Calu3 (cell line): ENCODE data around the gene HNRNPA2B1. TPM values are rescaled to one million over a fixed set of nuclear protein-coding genes. Genes with fewer than 3 reads are reported as not detected.

Experiments
- BruUV-seq: library from RNA; stranded (reverse); fragments of 400-500 nt; replicated peaks from 2 replicates; lab custom pipeline; 2021; lab: Mats Ljungman, UMichigan
- CTCF ChIA-PET: fragments of 300-600 bp; sonication (Branson Sonifier 250); formaldehyde crosslinking; loops from one replicate; lab custom pipeline; 2022; ENCODE audit warnings: antibody characterized with exemption; lab: Charles Lee
- DNase-seq: peaks from one replicate; pipeline ENCODE4 v3.0.0; 2022
- H3K27ac Mint-ChIP-seq: one replicate; pipeline ENCODE4 v1.8.0; 2022; ENCODE audit warnings: mixed read lengths; ENCODE audit not compliant: unreplicated experiment
- H3K27me3 Mint-ChIP-seq: one replicate; pipeline ENCODE4 v1.8.0; 2022; ENCODE audit warnings: mixed read lengths; ENCODE audit not compliant: unreplicated experiment
- H3K36me3 Mint-ChIP-seq: one replicate; pipeline ENCODE4 v1.8.0; 2022; ENCODE audit warnings: mild to moderate bottlenecking, moderate library complexity, mixed read lengths; ENCODE audit not compliant: insufficient read depth, unreplicated experiment
- H3K4me1 Mint-ChIP-seq: one replicate; pipeline ENCODE4 v1.8.0; 2022; ENCODE audit warnings: mild to moderate bottlenecking, low read depth, mixed read lengths; ENCODE audit not compliant: unreplicated experiment
- H3K4me3 Mint-ChIP-seq: one replicate; pipeline ENCODE4 v1.8.0; 2022; ENCODE audit warnings: mild to moderate bottlenecking, low read depth, moderate library complexity, mixed read lengths; ENCODE audit not compliant: unreplicated experiment
- H3K9me3 Mint-ChIP-seq: one replicate; pipeline ENCODE4 v1.8.0; 2022; ENCODE audit warnings: low read depth, mixed read lengths; ENCODE audit not compliant: unreplicated experiment
- intact Hi-C: fragments of 100-400 bp; cut with micrococcal nuclease; formaldehyde crosslinking; loops from one replicate; pipeline ENCODE4 v1.10.0; 2022; ENCODE audit not compliant: unreplicated experiment
- total RNA-seq: library from RNA; stranded (reverse); gene quantifications from 2 replicates; pipeline ENCODE4 v1.2.3, GENCODE V29; 2022
- TF ChIP-seq, protein P1 (sequence below): fragments of 200-600 bp; IDR thresholded peaks from one replicate; pipeline ENCODE4 v1.8.0; 2022; ENCODE audit warnings: antibody characterized with exemption; ENCODE audit not compliant: unreplicated experiment

Gene HNRNPA2B1
- total RNA-seq, 1 experiment from 2014 or later: 924 TPM

GRCh38 chr7:26172048-26172447 lies 28.5 kb downstream of the HNRNPA2B1 start:
- Mint-ChIP-seq H3K27ac (no peak overlapping the region), H3K9me3 (no peaks in the 10 kb centered on the region), H3K4me3 (no peak overlapping the region), H3K36me3 (peaks cover 57% of the 10 kb centered on the region), H3K4me1 (peaks cover 46% of the 10 kb centered on the region), H3K27me3 (no peaks in the 10 kb centered on the region)
- CTCF ChIA-PET: no interaction called here
- BruUV-seq: no TSS peak
- intact Hi-C loops: no loop called here
- no peak for DNase-seq
- TF ChIP-seq, protein P1, sequence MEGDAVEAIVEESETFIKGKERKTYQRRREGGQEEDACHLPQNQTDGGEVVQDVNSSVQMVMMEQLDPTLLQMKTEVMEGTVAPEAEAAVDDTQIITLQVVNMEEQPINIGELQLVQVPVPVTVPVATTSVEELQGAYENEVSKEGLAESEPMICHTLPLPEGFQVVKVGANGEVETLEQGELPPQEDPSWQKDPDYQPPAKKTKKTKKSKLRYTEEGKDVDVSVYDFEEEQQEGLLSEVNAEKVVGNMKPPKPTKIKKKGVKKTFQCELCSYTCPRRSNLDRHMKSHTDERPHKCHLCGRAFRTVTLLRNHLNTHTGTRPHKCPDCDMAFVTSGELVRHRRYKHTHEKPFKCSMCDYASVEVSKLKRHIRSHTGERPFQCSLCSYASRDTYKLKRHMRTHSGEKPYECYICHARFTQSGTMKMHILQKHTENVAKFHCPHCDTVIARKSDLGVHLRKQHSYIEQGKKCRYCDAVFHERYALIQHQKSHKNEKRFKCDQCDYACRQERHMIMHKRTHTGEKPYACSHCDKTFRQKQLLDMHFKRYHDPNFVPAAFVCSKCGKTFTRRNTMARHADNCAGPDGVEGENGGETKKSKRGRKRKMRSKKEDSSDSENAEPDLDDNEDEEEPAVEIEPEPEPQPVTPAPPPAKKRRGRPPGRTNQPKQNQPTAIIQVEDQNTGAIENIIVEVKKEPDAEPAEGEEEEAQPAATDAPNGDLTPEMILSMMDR: no peak

DNA sequence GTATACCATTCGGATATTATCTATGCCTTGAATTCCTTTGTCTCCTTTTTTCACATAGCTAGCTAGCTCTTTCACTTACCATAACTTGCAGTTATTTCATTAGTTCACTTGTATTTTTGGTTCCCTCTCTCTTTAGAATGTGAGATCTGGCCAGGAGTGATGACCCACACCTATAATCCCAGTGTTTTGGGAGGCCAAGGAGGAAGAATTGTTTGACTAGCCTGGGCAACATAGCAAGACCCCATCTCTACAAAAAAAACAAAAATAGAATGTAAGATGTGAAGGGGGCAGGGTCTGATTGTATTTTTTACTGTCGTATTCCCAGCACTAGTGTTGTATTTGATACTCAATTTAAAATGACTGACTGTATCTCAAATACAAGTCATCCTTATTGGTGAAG lies 28.9 kb downstream of the HNRNPA2B1 start:
- CTCF ChIA-PET: no interaction called here
- intact Hi-C loops: no loop called here
- H3K27ac Mint-ChIP-seq: no peak overlapping the region
- peaks cover 51% of the 10 kb centered on the region for H3K4me1 Mint-ChIP-seq
- no peaks in the 10 kb centered on the region for H3K9me3 Mint-ChIP-seq
- no TSS peak for BruUV-seq
- no peak overlapping the region for H3K4me3 Mint-ChIP-seq
- no peak for DNase-seq
- no peaks in the 10 kb centered on the region for H3K27me3 Mint-ChIP-seq
- TF ChIP-seq, protein P1: no peak
- H3K36me3 Mint-ChIP-seq: peaks cover 60% of the 10 kb centered on the region

- H3K4me3 Mint-ChIP-seq: no peak overlapping the region
- no peaks in the 10 kb centered on the region for H3K27me3 Mint-ChIP-seq
- H3K27ac Mint-ChIP-seq: no peak overlapping the region
- DNase-seq: no peak
- CTCF ChIA-PET: no interaction called here
- peaks cover 60% of the 10 kb centered on the region for H3K4me1 Mint-ChIP-seq
- H3K36me3 Mint-ChIP-seq: peaks cover 60% of the 10 kb centered on the region
- TF ChIP-seq, protein P1: no peak
- no TSS peak for BruUV-seq
- no peaks in the 10 kb centered on the region for H3K9me3 Mint-ChIP-seq
- intact Hi-C loops: no loop called here
These were observed 29.9 kb downstream of the HNRNPA2B1 start for GRCh38 chr7:26170663-26171062.

DNA sequence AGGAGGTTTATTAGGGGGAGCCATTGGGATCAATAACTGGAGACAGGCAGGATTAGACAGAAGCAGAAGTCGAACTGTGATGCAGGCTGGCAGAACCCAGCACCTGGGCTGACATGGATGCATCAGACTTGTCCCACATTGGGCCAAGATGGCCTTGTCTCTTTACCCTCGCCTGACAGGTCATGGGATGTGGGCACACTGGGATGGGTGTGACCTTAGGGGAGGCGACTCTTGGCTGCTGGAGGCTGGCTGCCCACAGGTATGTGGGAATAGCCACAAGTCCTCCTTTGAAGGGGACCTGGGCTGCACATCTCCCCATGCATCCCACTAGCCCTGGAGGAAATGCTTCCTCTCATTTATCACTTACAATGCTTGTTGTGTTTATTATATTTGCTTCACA lies 31.3 kb downstream of the HNRNPA2B1 start:
- Mint-ChIP-seq H3K36me3 (peaks cover 64% of the 10 kb centered on the region), H3K9me3 (no peaks in the 10 kb centered on the region), H3K27me3 (no peaks in the 10 kb centered on the region), H3K4me3 (no peak overlapping the region), H3K27ac (no peak overlapping the region), H3K4me1 (peaks cover 58% of the 10 kb centered on the region)
- TF ChIP-seq, protein P1: no peak
- CTCF ChIA-PET: no interaction called here
- DNase-seq: no peak
- intact Hi-C loops: loop anchor here (5.0 kb wide), 1 partner anchor 277 kb away; no protein-coding TSS in a partner anchor
- no TSS peak for BruUV-seq
